Measurements from ENCODE around the gene CBLB. TPM values are rescaled to one million over a fixed set of nuclear protein-coding genes. Genes with fewer than 3 reads are reported as not detected.

CBLB gene
- total and polyA plus RNA-seq, 2 experiments from 2014 or later = 20.5 to 47.7 TPM

DNA sequence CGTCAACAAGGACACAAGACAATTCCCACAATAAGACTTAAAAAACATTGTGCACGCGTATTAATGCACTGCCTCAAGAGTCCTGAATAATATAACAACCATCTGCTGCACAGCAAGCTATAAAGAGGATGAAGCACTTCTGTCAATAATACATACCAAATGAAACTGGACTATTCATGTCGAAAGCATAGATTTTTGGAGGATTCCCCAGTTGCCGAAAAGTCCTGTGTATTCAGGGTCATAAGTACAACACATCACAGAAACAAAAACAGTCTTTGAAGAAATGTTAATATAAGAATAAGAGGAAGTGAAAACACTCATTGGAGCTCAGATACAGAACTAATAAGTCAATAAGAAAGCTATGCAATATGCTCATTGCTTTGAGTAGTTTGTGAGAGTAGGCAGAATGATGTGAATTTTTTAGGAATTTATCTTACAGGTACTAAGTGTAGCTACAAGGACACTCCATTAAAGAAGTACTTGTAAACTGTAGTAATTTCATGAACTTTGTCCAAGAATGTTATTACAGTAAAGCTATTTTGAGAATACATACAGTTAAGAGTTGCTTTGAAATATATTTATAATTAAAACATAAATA is 31.6 kb downstream of the CBLB start:
- no peak overlapping the region for H2AFZ ChIP-seq
- TF ChIP-seq, protein P1, sequence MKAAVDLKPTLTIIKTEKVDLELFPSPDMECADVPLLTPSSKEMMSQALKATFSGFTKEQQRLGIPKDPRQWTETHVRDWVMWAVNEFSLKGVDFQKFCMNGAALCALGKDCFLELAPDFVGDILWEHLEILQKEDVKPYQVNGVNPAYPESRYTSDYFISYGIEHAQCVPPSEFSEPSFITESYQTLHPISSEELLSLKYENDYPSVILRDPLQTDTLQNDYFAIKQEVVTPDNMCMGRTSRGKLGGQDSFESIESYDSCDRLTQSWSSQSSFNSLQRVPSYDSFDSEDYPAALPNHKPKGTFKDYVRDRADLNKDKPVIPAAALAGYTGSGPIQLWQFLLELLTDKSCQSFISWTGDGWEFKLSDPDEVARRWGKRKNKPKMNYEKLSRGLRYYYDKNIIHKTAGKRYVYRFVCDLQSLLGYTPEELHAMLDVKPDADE (IDR thresholded peaks at IDR 0.05) = no peak
- TF ChIP-seq, protein P2, sequence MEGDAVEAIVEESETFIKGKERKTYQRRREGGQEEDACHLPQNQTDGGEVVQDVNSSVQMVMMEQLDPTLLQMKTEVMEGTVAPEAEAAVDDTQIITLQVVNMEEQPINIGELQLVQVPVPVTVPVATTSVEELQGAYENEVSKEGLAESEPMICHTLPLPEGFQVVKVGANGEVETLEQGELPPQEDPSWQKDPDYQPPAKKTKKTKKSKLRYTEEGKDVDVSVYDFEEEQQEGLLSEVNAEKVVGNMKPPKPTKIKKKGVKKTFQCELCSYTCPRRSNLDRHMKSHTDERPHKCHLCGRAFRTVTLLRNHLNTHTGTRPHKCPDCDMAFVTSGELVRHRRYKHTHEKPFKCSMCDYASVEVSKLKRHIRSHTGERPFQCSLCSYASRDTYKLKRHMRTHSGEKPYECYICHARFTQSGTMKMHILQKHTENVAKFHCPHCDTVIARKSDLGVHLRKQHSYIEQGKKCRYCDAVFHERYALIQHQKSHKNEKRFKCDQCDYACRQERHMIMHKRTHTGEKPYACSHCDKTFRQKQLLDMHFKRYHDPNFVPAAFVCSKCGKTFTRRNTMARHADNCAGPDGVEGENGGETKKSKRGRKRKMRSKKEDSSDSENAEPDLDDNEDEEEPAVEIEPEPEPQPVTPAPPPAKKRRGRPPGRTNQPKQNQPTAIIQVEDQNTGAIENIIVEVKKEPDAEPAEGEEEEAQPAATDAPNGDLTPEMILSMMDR (conservative IDR thresholded peaks at IDR 0.05; ENCODE audit: low read depth in 2 of 2) = no peak
- TF ChIP-seq ZNF462 (CRISPR knock-in tag; IDR thresholded peaks at IDR 0.05) = no peak
- no peak for TF ChIP-seq STAT1 (IDR thresholded peaks at IDR 0.05; ENCODE audit: unreplicated experiment)
- no peak for TF ChIP-seq ZNF114 (CRISPR knock-in tag; IDR thresholded peaks at IDR 0.05)
- no peaks in the 10 kb centered on the region for H3K36me3 ChIP-seq (ENCODE audit: insufficient read depth)
- no peaks in the 10 kb centered on the region for H3K9me2 ChIP-seq (ENCODE audit: insufficient read depth)
- Mint-ChIP-seq H3K36me3 (ENCODE audit: low read depth) (peaks cover 12% of the 10 kb centered on the region; the same call in 2 of the 3 replicates), H3K9me3 (no peaks in the 10 kb centered on the region), H3K27me3 (ENCODE audit: insufficient read depth, low read depth, poor library complexity) (peaks cover 2% of the 10 kb centered on the region), H3K4me3 (no peak overlapping the region), H3K27ac (no peak overlapping the region), H3K4me1 (peaks cover 21% of the 10 kb centered on the region; the same call in 2 of the 3 replicates)
- H3K4me1 ChIP-seq (ENCODE audit: insufficient read depth) = peaks cover 10% of the 10 kb centered on the region
- no peak overlapping the region for H3K27ac ChIP-seq (ENCODE audit: low read depth)
- no peaks in the 10 kb centered on the region for H3F3A ChIP-seq (replicated peaks; ENCODE audit: low read depth)
- DNase-seq (ENCODE audit: low spot score) (no peak), ATAC-seq (no peak)
- no peak overlapping the region for H3K4me3 ChIP-seq
- H3K4me2 ChIP-seq = no peak overlapping the region
- H4K20me1 ChIP-seq (replicated peaks; ENCODE audit: insufficient read depth) = no peaks in the 10 kb centered on the region
- peaks cover 6% of the 10 kb centered on the region; the same call in 1 of the 2 replicates for H3K79me2 ChIP-seq (replicated peaks; ENCODE audit: insufficient read depth)
- H3K27me3 ChIP-seq (ENCODE audit: insufficient read depth) = no peaks in the 10 kb centered on the region

Data from GM23338 (cell line).